A673 (cell line): ENCODE data around the gene SLC26A4.

Experiments used
- CTCF ChIP-seq: fragments of 300-800, 200-600 bp; sonication (generic); conservative IDR thresholded peaks from 2 replicates; pipeline ENCODE4 v1.5.1; 2017; ENCODE audit warnings: low read depth, mild to moderate bottlenecking, antibody characterized with exemption, low read length, moderate library complexity, mixed read lengths
- EZH2 ChIP-seq: fragments of 200-600 bp; sonication (generic); IDR thresholded peaks from 2 replicates; pipeline ENCODE4 v1.6.1; 2017; ENCODE audit warnings: borderline replicate concordance, low read depth, mild to moderate bottlenecking, mixed read lengths, antibody characterized with exemption, low read length; ENCODE audit not compliant: poor library complexity, severe bottlenecking

GRCh38 chr7:107697321-107698049 lies 36.9 kb downstream of the SLC26A4 start:
- TF ChIP-seq CTCF (no peak), EZH2 (no peak)
